ENCODE results near the gene ARHGDIG.

GRCh38 chr16:276426-277077 lies 3.8 kb upstream of the ARHGDIG start:
- TF ChIP-seq, protein P1, sequence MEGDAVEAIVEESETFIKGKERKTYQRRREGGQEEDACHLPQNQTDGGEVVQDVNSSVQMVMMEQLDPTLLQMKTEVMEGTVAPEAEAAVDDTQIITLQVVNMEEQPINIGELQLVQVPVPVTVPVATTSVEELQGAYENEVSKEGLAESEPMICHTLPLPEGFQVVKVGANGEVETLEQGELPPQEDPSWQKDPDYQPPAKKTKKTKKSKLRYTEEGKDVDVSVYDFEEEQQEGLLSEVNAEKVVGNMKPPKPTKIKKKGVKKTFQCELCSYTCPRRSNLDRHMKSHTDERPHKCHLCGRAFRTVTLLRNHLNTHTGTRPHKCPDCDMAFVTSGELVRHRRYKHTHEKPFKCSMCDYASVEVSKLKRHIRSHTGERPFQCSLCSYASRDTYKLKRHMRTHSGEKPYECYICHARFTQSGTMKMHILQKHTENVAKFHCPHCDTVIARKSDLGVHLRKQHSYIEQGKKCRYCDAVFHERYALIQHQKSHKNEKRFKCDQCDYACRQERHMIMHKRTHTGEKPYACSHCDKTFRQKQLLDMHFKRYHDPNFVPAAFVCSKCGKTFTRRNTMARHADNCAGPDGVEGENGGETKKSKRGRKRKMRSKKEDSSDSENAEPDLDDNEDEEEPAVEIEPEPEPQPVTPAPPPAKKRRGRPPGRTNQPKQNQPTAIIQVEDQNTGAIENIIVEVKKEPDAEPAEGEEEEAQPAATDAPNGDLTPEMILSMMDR (IDR thresholded peaks at IDR 0.05): no peak
- no peak for TF ChIP-seq ZFX (IDR thresholded peaks at IDR 0.05; ENCODE audit: borderline replicate concordance)

Measured in 22Rv1 (cell line).